Measurements from ENCODE around the gene NFIA.

Gene NFIA

GRCh38 chr1:61506236-61506635 is 423.9 kb downstream of the NFIA start:
- H3K9ac ChIP-seq (ENCODE audit: low read length in 5 of 5), result no peak overlapping the region
- no peak overlapping the region for H3K4me3 ChIP-seq (ENCODE audit: low read depth in 1 of 5, low read length in 5 of 5)
- no peaks in the 10 kb centered on the region for H3K4me1 ChIP-seq (ENCODE audit: control insufficient read depth in 5 of 5, insufficient read depth in 5 of 5, low read length in 5 of 5)
- H3K9me3 ChIP-seq (ENCODE audit: control insufficient read depth in 5 of 5, low read length in 5 of 5), result peaks cover 0 to 8% (median 7%) of the 10 kb centered on the region in 5 donors
- no peak overlapping the region for H3K27ac ChIP-seq (ENCODE audit: low read depth, low read length)
- H3K27me3 ChIP-seq (ENCODE audit: control insufficient read depth in 5 of 5, insufficient read depth in 4 of 5, low read length in 5 of 5), result no peaks in the 10 kb centered on the region
- no peaks in the 10 kb centered on the region for H3K36me3 ChIP-seq (ENCODE audit: control insufficient read depth in 5 of 5, insufficient read depth in 5 of 5, low read length in 5 of 5)

- Histone ChIP-seq H3K27ac (ENCODE audit: low read depth, low read length) (no peak overlapping the region), H3K4me3 (ENCODE audit: low read depth in 1 of 5, low read length in 5 of 5) (no peak overlapping the region), H3K4me1 (ENCODE audit: control insufficient read depth in 5 of 5, insufficient read depth in 5 of 5, low read length in 5 of 5) (no peaks in the 10 kb centered on the region), H3K9me3 (ENCODE audit: control insufficient read depth in 5 of 5, low read length in 5 of 5) (peaks cover 0 to 8% (median 7%) of the 10 kb centered on the region in 5 donors), H3K27me3 (ENCODE audit: control insufficient read depth in 5 of 5, insufficient read depth in 4 of 5, low read length in 5 of 5) (no peaks in the 10 kb centered on the region), H3K9ac (ENCODE audit: low read length in 5 of 5) (no peak overlapping the region), H3K36me3 (ENCODE audit: control insufficient read depth in 5 of 5, insufficient read depth in 5 of 5, low read length in 5 of 5) (no peaks in the 10 kb centered on the region)
Observed at GRCh38 chr1:61506944-61507500, 424.7 kb downstream of the NFIA start.
